GM23248 (cell line): ENCODE results near the gene TGM1. TPM values are rescaled to one million over a fixed set of nuclear protein-coding genes. Genes with fewer than 3 reads are reported as not detected.

Source experiments
- DNase-seq: peaks from one replicate; pipeline ENCODE4 v3.0.0-alpha.2; 2015
- H2AFZ ChIP-seq: fragments of 200-600 bp; sonication (generic); 2 replicates; pipeline ENCODE4 v1.6.1; 2016; ENCODE audit warnings: antibody characterized with exemption
- H3F3A ChIP-seq: fragments of 200-600 bp; sonication (generic); 2 replicates; pipeline ENCODE4 v1.6.1; 2016; ENCODE audit warnings: mild to moderate bottlenecking, antibody characterized with exemption, mixed run types; ENCODE audit not compliant: insufficient read depth
- H3K27ac ChIP-seq: fragments of 200-600 bp; sonication (generic); 2 replicates; pipeline ENCODE4 v1.5.1; 2016; ENCODE audit warnings: mild to moderate bottlenecking
- H3K27me3 ChIP-seq: fragments of 200-600 bp; sonication (generic); replicated peaks from 2 replicates; pipeline ENCODE4 v1.6.1; 2016; ENCODE audit warnings: mild to moderate bottlenecking; ENCODE audit not compliant: insufficient read depth
- H3K36me3 ChIP-seq: fragments of 200-600 bp; sonication (generic); 2 replicates; pipeline ENCODE4 v1.6.1; 2016; ENCODE audit warnings: low read depth, mild to moderate bottlenecking
- H3K4me1 ChIP-seq: fragments of 200-600 bp; sonication (generic); 2 replicates; pipeline ENCODE4 v1.6.1; 2016; ENCODE audit warnings: mild to moderate bottlenecking; ENCODE audit not compliant: insufficient read depth
- H3K4me2 ChIP-seq: fragments of 200-600 bp; sonication (generic); one replicate; pipeline ENCODE4 v1.6.1; 2016; ENCODE audit warnings: mild to moderate bottlenecking; ENCODE audit not compliant: unreplicated experiment
- H3K4me3 ChIP-seq: fragments of 200-600 bp; sonication (generic); 2 replicates; pipeline ENCODE4 v1.5.1; 2016; ENCODE audit warnings: mild to moderate bottlenecking
- H3K79me2 ChIP-seq: fragments of 200-600 bp; sonication (generic); 2 replicates; pipeline ENCODE4 v1.6.1; 2016; ENCODE audit warnings: mild to moderate bottlenecking; ENCODE audit not compliant: insufficient read depth
- H3K9ac ChIP-seq: fragments of 200-600 bp; sonication (generic); 2 replicates; pipeline ENCODE4 v1.6.1; 2016; ENCODE audit warnings: mild to moderate bottlenecking
- H3K9me2 ChIP-seq: fragments of 200-600 bp; sonication (generic); 2 replicates; pipeline ENCODE4 v1.6.1; 2016; ENCODE audit warnings: mixed run types, mild to moderate bottlenecking, moderate library complexity; ENCODE audit not compliant: insufficient read depth
- H3K9me3 ChIP-seq: fragments of 200-600 bp; sonication (generic); one replicate; pipeline ENCODE4 v1.6.1; 2017; ENCODE audit warnings: low read depth
- H4K20me1 ChIP-seq: fragments of 200-600 bp; sonication (generic); 2 replicates; pipeline ENCODE4 v1.6.0; 2016; ENCODE audit not compliant: insufficient read depth
- EZH2 ChIP-seq: fragments of 200-600 bp; sonication (generic); IDR thresholded peaks from 2 replicates; pipeline ENCODE4 v1.6.1; 2018; ENCODE audit warnings: antibody characterized with exemption, mild to moderate bottlenecking; ENCODE audit not compliant: insufficient read depth, poor library complexity, severe bottlenecking
- EZH2phosphoT487 ChIP-seq: fragments of 200-600 bp; sonication (generic); IDR thresholded peaks from 2 replicates; pipeline ENCODE4 v1.6.1; 2018; ENCODE audit warnings: antibody characterized with exemption, moderate library complexity, mild to moderate bottlenecking, low read depth; ENCODE audit not compliant: insufficient read depth
- WGBS, 2 experiments: methylation state at CpG; one replicate each; pipeline ENCODE4 v1.1.6; 2015 to 2017; ENCODE audit warnings: low lambda C conversion rate in 2 of 2, low coverage in 1 of 2; ENCODE audit errors: missing lambda C conversion rate in 2 of 2; 5-methylcytosine and 5-hydroxymethylcytosine counted together
- in situ Hi-C: fragments of 300-500 bp; cut with MboI; formaldehyde crosslinking; loops from 2 replicates; pipeline ENCODE4 v1.15.0; 2020
- polyA plus RNA-seq: library from polyadenylated mRNA; unstranded; fragments of >200 nt; fragmentation: Nextera tagmentation; extraction: Ambion mirVana; gene quantifications from 2 replicates; pipeline ENCODE4 v1.2.1, GENCODE V29; 2016
- total RNA-seq: library from RNA; depleted of rRNA; stranded (reverse); fragments of >200 nt; shearing (Covaris generic); gene quantifications from 2 replicates; pipeline ENCODE4 v1.2.3, GENCODE V29; 2014

Gene TGM1
- total and polyA plus RNA-seq, 2 experiments from 2014 or later, result 0.34 to 1.3 TPM

DNA sequence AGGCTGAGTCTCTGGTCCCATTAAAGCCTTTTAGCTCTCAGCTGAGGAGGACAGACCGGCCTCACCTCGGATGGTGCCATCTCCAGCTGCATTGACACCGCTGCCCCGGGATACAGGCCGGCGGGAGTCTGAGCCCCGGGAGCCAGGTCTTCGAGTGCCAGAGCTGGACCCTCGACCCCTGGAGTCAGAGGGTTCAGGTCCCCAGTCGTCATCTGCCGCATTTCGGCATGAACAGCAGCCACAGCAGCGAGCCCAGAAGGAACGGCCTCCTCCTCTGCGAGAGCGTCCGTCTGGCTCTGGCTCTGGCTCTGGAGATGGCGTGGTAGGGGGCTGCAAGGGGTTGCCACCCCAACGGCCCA lies 1.0 kb downstream of the TGM1 start:
- no peak for DNase-seq
- Histone ChIP-seq H3K9ac (no peak overlapping the region), H3K27ac (no peak overlapping the region), H2AFZ (no peak overlapping the region), H3K36me3 (no peaks in the 10 kb centered on the region), H4K20me1 (no peaks in the 10 kb centered on the region), H3F3A (no peaks in the 10 kb centered on the region), H3K4me1 (peaks cover 7% of the 10 kb centered on the region), H3K79me2 (no peaks in the 10 kb centered on the region), H3K4me2 (no peak overlapping the region), H3K27me3 (no peaks in the 10 kb centered on the region), H3K9me2 (no peaks in the 10 kb centered on the region), H3K4me3 (no peak overlapping the region), H3K9me3 (no peaks in the 10 kb centered on the region)
- 86 to 87% methylated on average over 19 of the region's 19 CpGs for WGBS, 2 experiments
- TF ChIP-seq EZH2 (no peak), EZH2phosphoT487 (no peak)
- in situ Hi-C loops, result no loop called here

DNA sequence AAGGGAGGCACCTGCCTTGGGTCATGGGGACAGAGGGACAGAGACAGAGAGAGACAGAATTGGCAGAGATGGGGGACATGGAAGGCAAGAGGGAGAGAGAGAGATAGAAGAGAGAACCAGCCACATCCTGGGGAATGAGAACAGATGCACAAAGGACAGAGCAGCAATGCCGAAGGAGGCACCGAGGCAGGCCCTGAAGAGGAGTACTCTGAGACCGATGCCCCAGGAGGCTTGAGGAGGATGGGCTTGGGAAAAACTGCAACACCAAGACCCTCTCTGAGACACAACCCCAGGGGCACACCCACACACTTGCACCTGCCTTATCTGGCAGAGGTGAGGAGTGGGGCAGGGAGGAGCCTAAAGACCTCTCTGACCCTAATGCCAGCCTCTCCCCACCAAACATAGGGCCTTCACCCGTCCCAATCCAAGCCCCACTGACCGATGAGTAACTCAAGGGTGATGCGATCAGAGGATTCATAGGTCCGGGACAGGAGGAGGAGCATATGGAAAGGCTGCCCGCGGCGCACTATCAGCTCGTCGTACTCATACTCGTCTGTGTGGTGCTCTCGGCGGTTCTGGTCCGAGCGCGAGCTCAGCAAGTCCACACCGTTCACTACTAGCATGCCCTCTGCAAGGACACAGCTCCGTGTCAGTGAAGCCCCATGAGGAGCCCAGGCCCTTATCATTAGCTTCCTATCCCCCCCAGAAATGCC lies 1.6 kb downstream of the TGM1 start:
- Histone ChIP-seq H3K4me3 (no peak overlapping the region), H3K9ac (no peak overlapping the region), H3F3A (no peaks in the 10 kb centered on the region), H3K27me3 (no peaks in the 10 kb centered on the region), H4K20me1 (no peaks in the 10 kb centered on the region), H3K79me2 (no peaks in the 10 kb centered on the region), H3K36me3 (no peaks in the 10 kb centered on the region), H3K9me3 (no peaks in the 10 kb centered on the region), H3K9me2 (no peaks in the 10 kb centered on the region), H2AFZ (no peak overlapping the region), H3K4me1 (peaks cover 7% of the 10 kb centered on the region), H3K27ac (no peak overlapping the region), H3K4me2 (no peak overlapping the region)
- in situ Hi-C loops, result no loop called here
- TF ChIP-seq EZH2phosphoT487, result no peak
- TF ChIP-seq EZH2, result no peak
- no peak for DNase-seq
- WGBS, 2 experiments, result 90% methylated on average over 20 of the region's 20 CpGs

DNA sequence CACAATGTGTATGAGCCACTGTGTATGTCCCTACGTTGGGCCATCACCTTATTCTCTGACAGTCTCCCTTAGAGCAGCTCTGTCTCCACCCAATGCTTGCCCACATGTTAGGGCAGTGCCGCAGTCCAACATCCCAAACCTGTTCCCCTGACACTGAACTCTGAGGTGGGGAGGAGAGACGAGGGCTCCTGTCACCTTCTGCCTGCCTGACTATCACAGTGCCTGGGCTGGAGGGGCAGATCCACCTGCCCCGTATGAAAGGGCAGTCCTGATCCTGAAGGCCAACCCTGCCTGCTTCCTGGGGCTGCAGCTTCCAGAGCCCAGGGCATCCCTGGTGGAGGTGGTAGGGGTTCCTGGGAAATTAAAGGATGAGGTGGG lies 2.2 kb downstream of the TGM1 start:
- no peak overlapping the region for H3K4me2 ChIP-seq
- H3K79me2 ChIP-seq, result no peaks in the 10 kb centered on the region
- H3K27me3 ChIP-seq, result no peaks in the 10 kb centered on the region
- 74 to 75% methylated on average over 4 of the region's 4 CpGs for WGBS, 2 experiments
- H3K36me3 ChIP-seq, result no peaks in the 10 kb centered on the region
- no peaks in the 10 kb centered on the region for H4K20me1 ChIP-seq
- TF ChIP-seq EZH2phosphoT487, result no peak
- TF ChIP-seq EZH2, result no peak
- no peak overlapping the region for H3K4me3 ChIP-seq
- no peaks in the 10 kb centered on the region for H3K9me2 ChIP-seq
- no peaks in the 10 kb centered on the region for H3F3A ChIP-seq
- no peaks in the 10 kb centered on the region for H3K9me3 ChIP-seq
- no peak overlapping the region for H2AFZ ChIP-seq
- no peak for DNase-seq
- in situ Hi-C loops, result no loop called here
- H3K4me1 ChIP-seq, result peaks cover 7% of the 10 kb centered on the region
- no peak overlapping the region for H3K27ac ChIP-seq
- H3K9ac ChIP-seq, result no peak overlapping the region

DNA sequence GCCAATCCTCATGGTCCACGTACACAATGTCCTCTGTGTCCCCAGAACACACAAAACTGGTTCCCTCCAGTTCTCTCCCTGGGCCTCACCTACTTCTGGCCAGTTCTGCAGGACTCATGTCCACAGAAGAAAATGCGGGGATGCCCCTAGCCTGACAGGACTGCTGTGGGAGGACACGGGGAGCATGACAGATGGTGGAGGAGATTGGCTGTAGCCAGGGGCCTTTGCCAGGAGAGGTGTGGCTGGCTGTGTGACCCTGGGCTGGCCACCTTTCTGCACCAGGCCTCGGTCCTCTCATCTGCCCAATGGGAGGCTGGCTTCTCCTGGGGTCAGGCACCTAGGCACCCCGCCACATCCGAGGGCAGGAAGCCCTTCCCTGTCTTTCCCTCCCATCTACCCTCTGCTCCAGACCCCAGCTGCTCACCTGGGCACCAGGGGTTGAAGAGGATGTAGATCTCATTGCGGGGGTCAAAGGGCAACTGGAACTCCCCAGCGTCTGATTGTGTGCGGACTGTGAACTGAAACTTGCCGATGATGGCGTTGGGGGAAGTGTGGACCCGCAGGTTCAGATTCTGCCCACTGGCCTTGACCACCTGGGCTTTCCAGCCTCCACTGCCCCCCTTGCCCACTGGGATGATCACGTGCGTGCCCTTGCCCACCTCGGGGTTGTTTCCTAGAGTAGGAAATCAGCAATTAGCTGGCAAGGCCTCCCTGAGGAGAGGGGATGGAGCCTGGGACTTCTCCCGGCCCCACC lies 2.8 kb downstream of the TGM1 start:
- DNase-seq, result no peak
- Histone ChIP-seq H3K4me1 (peaks cover 7% of the 10 kb centered on the region), H3K36me3 (no peaks in the 10 kb centered on the region), H3K9me2 (no peaks in the 10 kb centered on the region), H4K20me1 (no peaks in the 10 kb centered on the region), H3F3A (no peaks in the 10 kb centered on the region), H3K4me2 (no peak overlapping the region), H3K79me2 (no peaks in the 10 kb centered on the region), H3K4me3 (no peak overlapping the region), H3K9ac (no peak overlapping the region), H2AFZ (no peak overlapping the region), H3K9me3 (no peaks in the 10 kb centered on the region), H3K27ac (no peak overlapping the region), H3K27me3 (no peaks in the 10 kb centered on the region)
- in situ Hi-C loops, result no loop called here
- 78 to 83% methylated on average over 16 of the region's 16 CpGs for whole genome bisulfite sequencing, 2 experiments
- TF ChIP-seq EZH2, result no peak
- no peak for TF ChIP-seq EZH2phosphoT487
